IMR-90 (cell line): ENCODE measurements around the gene MRPL10. TPM values are rescaled to one million over a fixed set of nuclear protein-coding genes. Genes with fewer than 3 reads are reported as not detected.

Experiments
- ATAC-seq: fragments of 200-7000 bp; cut with Tn5 transposase; 2 replicates; pipeline ENCODE4 v1.9.1; 2020; ENCODE audit warnings: low read depth, mild to moderate bottlenecking, moderate library complexity
- BruUV-seq: library from RNA; stranded (reverse); fragments of 400-500 nt; replicated peaks from 2 replicates; lab custom pipeline; 2021; lab: Mats Ljungman, UMichigan
- CTCF ChIA-PET: fragments of 300-600 bp; formaldehyde crosslinking; extraction: SDS; loops from one replicate; lab custom pipeline; 2021; ENCODE audit warnings: antibody characterized with exemption; lab: Yijun Ruan, JAX
- POLR2A ChIA-PET: fragments of 300-600 bp; sonication (Branson Sonifier 250); formaldehyde crosslinking; loops from one replicate; lab custom pipeline; 2022; ENCODE audit warnings: antibody characterized with exemption; ENCODE audit not compliant: unreplicated experiment; lab: Charles Lee
- DNase-seq: peaks from one replicate; pipeline ENCODE4 v3.0.0; 2013
- H2AFZ ChIP-seq: replicated peaks from 2 replicates; pipeline ENCODE3; 2013; ENCODE audit warnings: low read length, mild to moderate bottlenecking; ENCODE audit not compliant: poor library complexity
- H2AK5ac ChIP-seq: 2 replicates; pipeline ENCODE4 v1.6.1; 2013; ENCODE audit warnings: low read depth, low read length, inconsistent platforms
- H2AK9ac ChIP-seq: replicated peaks from 2 replicates; pipeline ENCODE3; 2013; ENCODE audit warnings: mild to moderate bottlenecking, low read depth, low read length, moderate library complexity; ENCODE audit not compliant: poor library complexity
- H2BK120ac ChIP-seq: 2 replicates; pipeline ENCODE4 v1.6.1; 2013; ENCODE audit warnings: low read depth, low read length, inconsistent platforms
- H2BK15ac ChIP-seq: 3 replicates; pipeline ENCODE4 v1.6.1; 2013; ENCODE audit warnings: low read depth, low read length, inconsistent platforms
- H2BK20ac ChIP-seq: 2 replicates; pipeline ENCODE4 v1.6.1; 2013; ENCODE audit warnings: low read depth, mild to moderate bottlenecking, inconsistent platforms, low read length, moderate library complexity
- H2BK5ac ChIP-seq: 2 replicates; pipeline ENCODE4 v1.6.1; 2013; ENCODE audit warnings: mild to moderate bottlenecking, low read depth, low read length, inconsistent platforms; ENCODE audit not compliant: poor library complexity, severe bottlenecking
- H3K14ac ChIP-seq: replicated peaks from 2 replicates; pipeline ENCODE4 v1.6.1; 2013; ENCODE audit warnings: low read depth, low read length, inconsistent platforms
- H3K18ac ChIP-seq: 2 replicates; pipeline ENCODE4 v1.6.1; 2013; ENCODE audit warnings: low read depth, low read length, control low read depth
- H3K23ac ChIP-seq: 2 replicates; pipeline ENCODE4 v1.6.1; 2013; ENCODE audit warnings: low read depth, low read length, inconsistent platforms
- H3K27ac ChIP-seq: 2 replicates; pipeline ENCODE4 v1.5.1; 2013; ENCODE audit warnings: mild to moderate bottlenecking, control low read depth, low read length; ENCODE audit not compliant: insufficient read depth
- H3K27me3 ChIP-seq: 2 replicates; pipeline ENCODE4 v1.6.1; 2013; ENCODE audit warnings: low read length; ENCODE audit not compliant: control insufficient read depth, insufficient read depth
- H3K36me3 ChIP-seq: 2 replicates; pipeline ENCODE4 v1.6.1; 2013; ENCODE audit warnings: low read length, mixed read lengths; ENCODE audit not compliant: control insufficient read depth, insufficient read depth
- H3K4ac ChIP-seq: 2 replicates; pipeline ENCODE4 v1.6.1; 2013; ENCODE audit warnings: low read depth, low read length, inconsistent platforms
- H3K4me1 ChIP-seq: 2 replicates; pipeline ENCODE4 v1.6.1; 2013; ENCODE audit warnings: low read length, mixed read lengths; ENCODE audit not compliant: control insufficient read depth, insufficient read depth
- H3K4me2 ChIP-seq: 2 replicates; pipeline ENCODE4 v1.6.1; 2013; ENCODE audit warnings: low read depth, mild to moderate bottlenecking, control low read depth, low read length, moderate library complexity
- H3K4me3 ChIP-seq: 2 replicates; pipeline ENCODE4 v1.5.1; 2013; ENCODE audit warnings: low read depth, mild to moderate bottlenecking, control low read depth, low read length, moderate library complexity; ENCODE audit not compliant: insufficient read depth
- H3K56ac ChIP-seq: 2 replicates; pipeline ENCODE4 v1.6.1; 2013; ENCODE audit warnings: low read length, inconsistent platforms; ENCODE audit not compliant: insufficient read depth; ENCODE audit errors: extremely low read depth
- H3K79me1 ChIP-seq, 2 experiments: 2 replicates each; pipeline ENCODE4 v1.6.1; 2013; ENCODE audit warnings: low read length in 2 of 2, inconsistent platforms in 1 of 2, low read depth in 1 of 2
- H3K9ac ChIP-seq: 2 replicates; pipeline ENCODE4 v1.6.1; 2013; ENCODE audit warnings: low read depth, low read length, control low read depth
- H3K9me1 ChIP-seq: 2 replicates; pipeline ENCODE4 v1.6.1; 2013; ENCODE audit warnings: low read length, inconsistent platforms; ENCODE audit not compliant: insufficient read depth
- H3K9me3 ChIP-seq: 2 replicates; pipeline ENCODE4 v1.6.1; 2013; ENCODE audit warnings: low read length; ENCODE audit not compliant: control insufficient read depth, insufficient read depth
- H4K20me1 ChIP-seq: 2 replicates; pipeline ENCODE4 v1.6.1; 2013; ENCODE audit warnings: low read length, inconsistent platforms; ENCODE audit not compliant: insufficient read depth
- H4K5ac ChIP-seq: 2 replicates; pipeline ENCODE4 v1.6.1; 2013; ENCODE audit warnings: mild to moderate bottlenecking, low read depth, low read length, control low read depth
- H4K8ac ChIP-seq, 2 experiments: 2 replicates each; pipeline ENCODE4 v1.6.1; 2013; ENCODE audit warnings: low read depth in 2 of 2, low read length in 2 of 2, control low read depth in 1 of 2, inconsistent platforms in 1 of 2
- H4K91ac ChIP-seq: 2 replicates; pipeline ENCODE4 v1.6.1; 2013; ENCODE audit warnings: low read depth, low read length, inconsistent platforms; ENCODE audit not compliant: insufficient read depth
- BHLHE40 ChIP-seq: fragments of 150-350 bp; IDR thresholded peaks from 2 replicates; pipeline ENCODE4 v1.6.1; 2016; ENCODE audit warnings: mild to moderate bottlenecking, low read depth, low read length
- CEBPB ChIP-seq: IDR thresholded peaks from 2 replicates; pipeline ENCODE4 v1.6.1; 2012; ENCODE audit warnings: low read depth, low read length, improper control_type of control experiment
- CHD1 ChIP-seq: IDR thresholded peaks from 2 replicates; pipeline ENCODE4 v1.6.1; 2012; ENCODE audit warnings: low read depth, low read length, improper control_type of control experiment
- CTCF ChIP-seq: conservative IDR thresholded peaks from 2 replicates; pipeline ENCODE4 v1.5.1; 2012; ENCODE audit warnings: mild to moderate bottlenecking, low read depth, low read length, improper control_type of control experiment
- ELK1 ChIP-seq: fragments of 150-350 bp; IDR thresholded peaks from 2 replicates; pipeline ENCODE4 v1.6.1; 2016; ENCODE audit warnings: low read depth, mild to moderate bottlenecking, low read length, moderate library complexity, borderline replicate concordance
- FOS ChIP-seq: fragments of 150-350 bp; IDR thresholded peaks from 2 replicates; pipeline ENCODE4 v1.6.1; 2016; ENCODE audit warnings: low read depth, low read length
- MAFK ChIP-seq: IDR thresholded peaks from 2 replicates; pipeline ENCODE4 v1.6.1; 2012; ENCODE audit warnings: low read depth, low read length, improper control_type of control experiment
- MAZ ChIP-seq: IDR thresholded peaks from 2 replicates; pipeline ENCODE4 v1.6.1; 2012; ENCODE audit warnings: low read depth, mild to moderate bottlenecking, low read length, improper control_type of control experiment, moderate library complexity, borderline replicate concordance
- MXI1 ChIP-seq: IDR thresholded peaks from 2 replicates; pipeline ENCODE4 v1.6.1; 2012; ENCODE audit warnings: low read depth, mild to moderate bottlenecking, low read length, moderate library complexity, borderline replicate concordance
- NFE2L2 ChIP-seq: fragments of 150-350 bp; IDR thresholded peaks from 2 replicates; pipeline ENCODE4 v1.6.1; 2016; ENCODE audit warnings: low read depth, mild to moderate bottlenecking, low read length
- POLR2A ChIP-seq: IDR thresholded peaks from 2 replicates; pipeline ENCODE4 v1.6.1; 2012; ENCODE audit warnings: mild to moderate bottlenecking, low read depth, low read length
- RAD21 ChIP-seq: IDR thresholded peaks from 2 replicates; pipeline ENCODE4 v1.6.1; 2012; ENCODE audit warnings: low read length, improper control_type of control experiment
- RCOR1 ChIP-seq: IDR thresholded peaks from 2 replicates; pipeline ENCODE4 v1.6.1; 2012; ENCODE audit warnings: mild to moderate bottlenecking, low read length, improper control_type of control experiment; ENCODE audit not compliant: insufficient replicate concordance
- RFX5 ChIP-seq: IDR thresholded peaks from 2 replicates; pipeline ENCODE4 v1.8.0; 2012; ENCODE audit warnings: low read depth, mild to moderate bottlenecking, low read length, moderate library complexity
- USF2 ChIP-seq: fragments of 150-350 bp; IDR thresholded peaks from 2 replicates; pipeline ENCODE4 v1.6.1; 2017; ENCODE audit warnings: mild to moderate bottlenecking, antibody characterized with exemption, low read length, low read depth
- WGBS, 2 experiments: methylation state at CpG; one replicate each; pipeline versions ENCODE4 v1.1.5 to v1.1.7; 2013; ENCODE audit warnings: missing lambda C conversion rate in 2 of 2; ENCODE audit not compliant: insufficient read length in 1 of 2; ENCODE audit errors: extremely low coverage in 2 of 2; 5-methylcytosine and 5-hydroxymethylcytosine counted together
- dilution Hi-C: fragments of 300-500 bp; cut with HindIII; formaldehyde crosslinking; loops from one replicate; pipeline ENCODE4 v1.14.3; 2018; ENCODE audit warnings: low sequenced_read_pairs; ENCODE audit not compliant: unreplicated experiment
- in situ Hi-C: fragments of 300-500 bp; cut with MboI; formaldehyde crosslinking; loops from 3 replicates; pipeline ENCODE4 v1.14.3; 2019; ENCODE audit warnings: low sequenced_read_pairs, inconsistent platforms, mixed read lengths
- intact Hi-C: fragments of 100-400 bp; cut with micrococcal nuclease; formaldehyde crosslinking; loops from 2 replicates; pipeline ENCODE4 v1.10.0; 2022
- polyA plus RNA-seq, 3 experiments: library from polyadenylated mRNA; depleted of rRNA; stranded (reverse); fragments of >200 nt; gene quantifications; 2 replicates each; pipeline ENCODE4 v1.2.3, GENCODE V29; 2012; ENCODE audit warnings: low replicate concordance in 1 of 3
- total RNA-seq: library from RNA; depleted of rRNA; stranded (reverse); fragments of >200 nt; gene quantifications from 2 replicates; pipeline ENCODE4 v1.2.3, GENCODE V29; 2012

MRPL10 gene
- total and polyA plus RNA-seq, 2 of the 4 experiments (the other 2 are of a cell fraction) = 32.3 to 61.8 TPM

GRCh38 chr17:47822785-47823184 is 8.6 kb downstream of the MRPL10 start:
- 0 out of 2 replicates have a peak, but pooled peaks cover 4% of the 10 kb centered on the region for H3K9me1 ChIP-seq
- H4K91ac ChIP-seq = no peak overlapping the region
- H3K14ac ChIP-seq = no peak overlapping the region
- TF ChIP-seq BHLHE40 (no peak), MXI1 (no peak), MAZ (no peak), CEBPB (no peak), CHD1 (no peak), FOS (no peak), MAFK (no peak), RFX5 (no peak), ELK1 (no peak), USF2 (no peak), RAD21 (no peak), CTCF (no peak), RCOR1 (no peak), NFE2L2 (no peak), POLR2A (no peak)
- H2BK20ac ChIP-seq = no peak overlapping the region
- no peak overlapping the region for H2BK15ac ChIP-seq
- intact Hi-C loops = no loop called here
- CTCF ChIA-PET = interaction anchor here (0.9 kb wide), 1 partner anchor 8 kb away, joined by 3 read pairs; the partner anchor contains the start of genes LRRC46 and MRPL10
- dilution Hi-C loops = no loop called here
- no peak overlapping the region for H3K56ac ChIP-seq
- 86% methylated on average over 1 of the region's 4 CpGs; no CpG with 5 or more reads in 1 of the 2 experiments for WGBS, 2 experiments
- no peak overlapping the region for H3K4me2 ChIP-seq
- in situ Hi-C loops = no loop called here
- peaks cover 11% of the 10 kb centered on the region; the same call in 1 of the 2 replicates for H3K4me1 ChIP-seq
- peaks cover 0 to 17% of the 10 kb centered on the region in 2 experiments; a peak in 1 of 4 replicates for H3K79me1 ChIP-seq
- H4K5ac ChIP-seq = no peak overlapping the region
- peaks cover 45% of the 10 kb centered on the region for H3K36me3 ChIP-seq
- H3K23ac ChIP-seq = no peak overlapping the region
- no peaks in the 10 kb centered on the region for H3K27me3 ChIP-seq
- no peak overlapping the region for H2AK9ac ChIP-seq
- BruUV-seq = no TSS peak
- H3K27ac ChIP-seq = no peak overlapping the region
- H2BK5ac ChIP-seq = no peak overlapping the region
- no peak overlapping the region for H3K9ac ChIP-seq
- H3K4me3 ChIP-seq = no peak overlapping the region
- no peak overlapping the region for H3K4ac ChIP-seq
- H3K9me3 ChIP-seq = no peaks in the 10 kb centered on the region
- no peak overlapping the region for H3K18ac ChIP-seq
- peak overlapping the region; percentile 88 to 95; a peak in 2 of 4 replicates for H4K8ac ChIP-seq
- no peak overlapping the region for H2AK5ac ChIP-seq
- no peaks in the 10 kb centered on the region for H4K20me1 ChIP-seq
- POLR2A ChIA-PET = no interaction called here
- DNase-seq = no peak
- peak overlapping the region; percentile 47 for H2AFZ ChIP-seq
- no peak for ATAC-seq
- H2BK120ac ChIP-seq = no peak overlapping the region
